GM21360 (cell line): Measurements from ENCODE around the gene FHL3.

Source experiments
- ATAC-seq: cut with Tn5 transposase; IDR thresholded peaks from one replicate; pipeline ENCODE4 v1.9.1; 2021; ENCODE audit warnings: mild to moderate bottlenecking, moderate library complexity; ENCODE audit not compliant: unreplicated experiment

Gene FHL3

GRCh38 chr1:37947364-37947763, 58.0 kb downstream of the FHL3 start:
- ATAC-seq, result no peak
